ENCODE data around the gene CD40LG.

DNA sequence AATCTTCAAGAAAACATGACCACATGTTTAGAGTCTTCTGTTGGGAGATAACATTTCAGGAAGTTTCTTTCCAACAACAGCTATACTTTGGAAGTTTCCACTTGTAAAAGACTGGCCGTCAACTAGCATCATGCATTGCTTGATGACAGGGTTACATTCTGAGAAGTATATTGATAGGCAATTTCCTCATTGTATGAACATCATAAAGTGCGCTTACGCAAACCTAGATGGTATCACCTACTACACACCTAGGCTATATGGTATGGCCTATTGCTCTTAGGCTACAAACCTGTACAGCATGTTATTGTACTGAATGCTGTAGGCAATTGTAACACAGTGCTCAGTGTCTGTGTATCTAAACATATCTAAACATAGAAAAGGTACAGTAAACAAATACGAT is 25.4 kb upstream of the CD40LG start:
- no peak for TF ChIP-seq EP300 (IDR thresholded peaks at IDR 0.05)
- TF ChIP-seq, protein P1, sequence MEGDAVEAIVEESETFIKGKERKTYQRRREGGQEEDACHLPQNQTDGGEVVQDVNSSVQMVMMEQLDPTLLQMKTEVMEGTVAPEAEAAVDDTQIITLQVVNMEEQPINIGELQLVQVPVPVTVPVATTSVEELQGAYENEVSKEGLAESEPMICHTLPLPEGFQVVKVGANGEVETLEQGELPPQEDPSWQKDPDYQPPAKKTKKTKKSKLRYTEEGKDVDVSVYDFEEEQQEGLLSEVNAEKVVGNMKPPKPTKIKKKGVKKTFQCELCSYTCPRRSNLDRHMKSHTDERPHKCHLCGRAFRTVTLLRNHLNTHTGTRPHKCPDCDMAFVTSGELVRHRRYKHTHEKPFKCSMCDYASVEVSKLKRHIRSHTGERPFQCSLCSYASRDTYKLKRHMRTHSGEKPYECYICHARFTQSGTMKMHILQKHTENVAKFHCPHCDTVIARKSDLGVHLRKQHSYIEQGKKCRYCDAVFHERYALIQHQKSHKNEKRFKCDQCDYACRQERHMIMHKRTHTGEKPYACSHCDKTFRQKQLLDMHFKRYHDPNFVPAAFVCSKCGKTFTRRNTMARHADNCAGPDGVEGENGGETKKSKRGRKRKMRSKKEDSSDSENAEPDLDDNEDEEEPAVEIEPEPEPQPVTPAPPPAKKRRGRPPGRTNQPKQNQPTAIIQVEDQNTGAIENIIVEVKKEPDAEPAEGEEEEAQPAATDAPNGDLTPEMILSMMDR (IDR thresholded peaks at IDR 0.05): no peak
- no peak for TF ChIP-seq POLR2A (IDR thresholded peaks at IDR 0.05)

All from tibial nerve (tissue), 4 donors.